Heart left ventricle (tissue), 16 donors: ENCODE measurements around the gene ADAMTSL5. TPM values are rescaled to one million over a fixed set of nuclear protein-coding genes. Genes with fewer than 3 reads are reported as not detected.

ENCODE experiments used
- ATAC-seq, 4 donors: fragments of 200-7000 bp; cut with Tn5 transposase; one replicate each; pipeline ENCODE4 v1.9.1; 2020 to 2022; ENCODE audit warnings: moderate library complexity in 4 of 4, mild to moderate bottlenecking in 3 of 4, moderate number of reproducible peaks in 1 of 4
- DNase-seq, 5 donors: peaks; one replicate each; pipeline ENCODE4 v3.0.0-alpha.2; 2020
- H3K27ac ChIP-seq, 12 donors: fragments of 200-600 bp; sonication (generic) in 4 of 12; one replicate each; pipeline versions ENCODE4 v1.5.0 to v1.8.0; 2016 to 2022; ENCODE audit warnings: mild to moderate bottlenecking in 2 of 12
- H3K27me3 ChIP-seq, 9 donors: fragments of 200-600 bp; sonication (generic) in 2 of 9; one replicate each; pipeline versions ENCODE4 v1.5.1 to v1.8.0; 2016 to 2022; ENCODE audit warnings: mild to moderate bottlenecking in 3 of 9
- H3K36me3 ChIP-seq, 9 donors: fragments of 200-600 bp; sonication (generic) in 2 of 9; one replicate each; pipeline versions ENCODE4 v1.5.0 to v1.8.0; 2018 to 2022; ENCODE audit warnings: mild to moderate bottlenecking in 2 of 9
- H3K4me1 ChIP-seq, 12 donors: fragments of 200-600 bp; sonication (generic) in 4 of 12; one replicate each; pipeline versions ENCODE4 v1.5.0 to v1.8.0; 2016 to 2022; ENCODE audit warnings: mild to moderate bottlenecking in 3 of 12
- H3K4me3 ChIP-seq, 12 donors: fragments of 200-600 bp; sonication (generic) in 4 of 12; one replicate each; pipeline versions ENCODE4 v1.5.0 to v1.8.0; 2017 to 2022; ENCODE audit warnings: mild to moderate bottlenecking in 9 of 12, moderate library complexity in 4 of 12
- H3K9me3 ChIP-seq, 12 donors: fragments of 200-600 bp; sonication (generic) in 4 of 12; one replicate each; pipeline versions ENCODE4 v1.5.0 to v1.8.0; 2016 to 2022; ENCODE audit warnings: mild to moderate bottlenecking in 1 of 12
- POLR2A ChIP-seq, 2 donors: fragments of 450-650 bp; IDR thresholded peaks; one replicate each; pipeline ENCODE4 v1.6.1; 2017; ENCODE audit warnings: antibody characterized with exemption in 2 of 2, mild to moderate bottlenecking in 2 of 2, moderate library complexity in 2 of 2
- WGBS, 4 donors: extraction: QIAGEN DNeasy Blood & Tissue Kit in 2 of 4; methylation state at CpG; one replicate each; pipeline versions ENCODE4 v1.1.5 to v1.1.7; 2013 to 2018; 5-methylcytosine and 5-hydroxymethylcytosine counted together
- intact Hi-C, 10 donors: fragments of 100-400 bp; cut with DNase I; formaldehyde crosslinking; loops; one replicate each; pipeline versions ENCODE4 v1.11.1 to v1.14.2; 2022
- long read RNA-seq, 3 donors: library from polyadenylated mRNA; unstranded; transcript quantifications; one replicate each; pipeline ENCODE4 v2.0.0, GENCODE V29; 2020 to 2021
- polyA plus RNA-seq, 2 donors: library from polyadenylated mRNA; stranded (reverse); fragments of 200-250 nt; gene quantifications; one replicate each; pipeline ENCODE4 v1.2.3, GENCODE V29; 2013
- total RNA-seq, 9 donors: library from RNA; depleted of rRNA in 2 of 9; stranded (reverse); fragments of >200 nt in 2 of 9; fragmentation: NEBNext Ultra II Directional in 3 of 9; extraction: Animal tissue kit (Norgen Biotek cat#: 25700) in 3 of 9; gene quantifications; one replicate each; pipeline versions ENCODE4 v1.1.0 to v1.2.4, GENCODE V29; 2016 to 2023
- TF ChIP-seq, protein P1 (sequence below), 12 donors: fragments of 200-600 bp; sonication (generic) in 4 of 12; IDR thresholded peaks; one replicate each; pipeline versions ENCODE4 v1.5.0 to v1.8.0; 2018 to 2022; ENCODE audit warnings: antibody characterized with exemption in 12 of 12, mild to moderate bottlenecking in 5 of 12
- donor health status: ischemic (EF 13 %, LVEDD 7.1; RV severe dilation, severe dysfunction).
- donor health status: healthy with polysubstance abuse.
- donor health status: DM: no; HTN: yes; CAD: no.
- donor health status: DM: no; HTN: no; CAD: no.
- donor health status: ischemic (EF 25% LVEDD 6.9; RV normal size, moderate dysfunction).
- donor health status: ischemic (EF 25% LVEDD 5.7; RV mildly dilated, moderate dysfunction).
- donor health status: healthy.
- donor health status: DM: yes; HTN: yes; CAD: no.
- donor health status: ischemic (EF 35%, LVEDD 5.7; RV mildly dilated, moderate dysfunction).
- donor health status: nonischemic (EF 11% LVEDD 7.7; RV severe dilation, severe dysfunction).
- donor health status: DM: yes; HTN: yes; CAD: no.
- donor health status: PGD.
- donor health status: ischemic (EF 29% LVEDD 5.4; RV normal size, mild dysfunction).
- donor health status: nonischemic (EF 23%, LVEDD 6.1; RV moderate dilation, normal function).

The ADAMTSL5 gene, protein sequence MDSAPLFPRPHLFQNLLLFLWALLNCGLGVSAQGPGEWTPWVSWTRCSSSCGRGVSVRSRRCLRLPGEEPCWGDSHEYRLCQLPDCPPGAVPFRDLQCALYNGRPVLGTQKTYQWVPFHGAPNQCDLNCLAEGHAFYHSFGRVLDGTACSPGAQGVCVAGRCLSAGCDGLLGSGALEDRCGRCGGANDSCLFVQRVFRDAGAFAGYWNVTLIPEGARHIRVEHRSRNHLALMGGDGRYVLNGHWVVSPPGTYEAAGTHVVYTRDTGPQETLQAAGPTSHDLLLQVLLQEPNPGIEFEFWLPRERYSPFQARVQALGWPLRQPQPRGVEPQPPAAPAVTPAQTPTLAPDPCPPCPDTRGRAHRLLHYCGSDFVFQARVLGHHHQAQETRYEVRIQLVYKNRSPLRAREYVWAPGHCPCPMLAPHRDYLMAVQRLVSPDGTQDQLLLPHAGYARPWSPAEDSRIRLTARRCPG
- total RNA-seq (10 to 100 TPM; 24.4 to 53.6 (median 33.9) TPM), polyA plus RNA-seq (10 to 100 TPM; 20.8 to 25.5 TPM)
- long read RNA-seq, donor 1, partial matches to known transcripts = 8 of 25 reads
- long read RNA-seq, donor 1, other reads (novel, unspliced or antisense) = 17 of 25 reads
- long read RNA-seq, donor 2, partial matches to known transcripts = 73 of 117 reads
- long read RNA-seq, donor 2, other reads (novel, unspliced or antisense) = 44 of 117 reads
- long read RNA-seq, donor 3, partial matches to known transcripts = 14 of 45 reads
- long read RNA-seq, donor 3, other reads (novel, unspliced or antisense) = 31 of 45 reads

- Histone ChIP-seq H3K27ac (peak within 1 kb of the TSS; percentile 74 to 97 (median 88)), H3K4me1 (peaks cover 0 to 47% (median 8%) of the 10 kb centered on the region in 12 donors), H3K36me3 (peaks cover 0 to 6% (median 0%) of the 10 kb centered on the region in 9 donors), H3K27me3 (peaks cover 0 to 35% (median 5%) of the 10 kb centered on the region in 9 donors), H3K9me3 (peaks cover 0 to 6% (median 0%) of the 10 kb centered on the region in 12 donors), H3K4me3 (peak within 1 kb of the TSS; percentile 50 to 83 (median 60))
- DNase-seq (peak; percentile 69 to 82 (median 78)), ATAC-seq (peak; percentile 27 to 75 (median 64))
- 2 to 6% (median 3%) methylated on average over 30 to 78 of the region's 78 CpGs for WGBS, 4 donors
- intact Hi-C loops = loop anchor here in 2 of 10 donors (5.0 to 10.0 kb wide), 2 partner anchors 66 to 238 kb away; partner anchors contain the start of gene FAM174C (in 1 of the 2)
- peak in 1 of 2 donors; percentile 57 for TF ChIP-seq POLR2A (IDR thresholded peaks at IDR 0.05)
- TF ChIP-seq, protein P1, sequence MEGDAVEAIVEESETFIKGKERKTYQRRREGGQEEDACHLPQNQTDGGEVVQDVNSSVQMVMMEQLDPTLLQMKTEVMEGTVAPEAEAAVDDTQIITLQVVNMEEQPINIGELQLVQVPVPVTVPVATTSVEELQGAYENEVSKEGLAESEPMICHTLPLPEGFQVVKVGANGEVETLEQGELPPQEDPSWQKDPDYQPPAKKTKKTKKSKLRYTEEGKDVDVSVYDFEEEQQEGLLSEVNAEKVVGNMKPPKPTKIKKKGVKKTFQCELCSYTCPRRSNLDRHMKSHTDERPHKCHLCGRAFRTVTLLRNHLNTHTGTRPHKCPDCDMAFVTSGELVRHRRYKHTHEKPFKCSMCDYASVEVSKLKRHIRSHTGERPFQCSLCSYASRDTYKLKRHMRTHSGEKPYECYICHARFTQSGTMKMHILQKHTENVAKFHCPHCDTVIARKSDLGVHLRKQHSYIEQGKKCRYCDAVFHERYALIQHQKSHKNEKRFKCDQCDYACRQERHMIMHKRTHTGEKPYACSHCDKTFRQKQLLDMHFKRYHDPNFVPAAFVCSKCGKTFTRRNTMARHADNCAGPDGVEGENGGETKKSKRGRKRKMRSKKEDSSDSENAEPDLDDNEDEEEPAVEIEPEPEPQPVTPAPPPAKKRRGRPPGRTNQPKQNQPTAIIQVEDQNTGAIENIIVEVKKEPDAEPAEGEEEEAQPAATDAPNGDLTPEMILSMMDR (IDR thresholded peaks at IDR 0.05) = peak in 4 of 12 donors; percentile 13 to 32 (median 20)
These were observed at the start of gene ADAMTSL5 for GRCh38 chr19:1512671-1513498. TSS of gene ADAMTSL5 (minus strand) at chr19:1513019. CDS start at chr19:1510943, 2,076 bp downstream.

DNA sequence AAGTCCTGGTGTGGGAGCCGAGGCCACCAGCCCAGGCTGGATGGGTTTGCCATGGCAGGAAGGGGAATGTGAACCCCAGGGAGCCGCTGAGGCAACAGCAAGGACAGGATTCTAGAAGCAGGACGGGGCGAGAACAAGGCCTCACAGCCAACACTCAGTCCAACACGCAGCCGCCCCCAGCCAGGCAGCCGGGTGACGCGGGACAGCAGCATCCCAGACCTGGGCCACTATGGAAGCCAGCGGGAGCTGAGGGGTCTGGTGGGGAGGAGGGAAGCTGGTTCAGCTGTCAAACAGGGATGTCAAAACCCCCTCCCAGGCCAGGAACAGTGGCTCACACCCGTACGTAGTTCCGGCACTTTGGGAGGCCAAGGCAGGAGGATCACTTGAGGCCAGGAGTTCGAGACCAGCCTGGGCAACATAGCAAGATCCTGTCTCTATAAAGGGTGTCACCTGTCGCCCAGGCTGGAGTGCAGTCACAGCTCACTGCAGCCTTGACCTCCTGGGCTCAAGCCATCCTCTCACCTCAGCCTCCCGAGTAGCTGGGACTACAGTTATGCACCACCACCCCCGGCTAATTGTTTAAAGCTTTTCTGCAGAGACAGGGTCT, 48.5 kb upstream of the ADAMTSL5 start:
- TF ChIP-seq POLR2A (IDR thresholded peaks at IDR 0.05) = no peak
- TF ChIP-seq, protein P1 (IDR thresholded peaks at IDR 0.05) = no peak
- 80 to 91% (median 87%) methylated on average over 17 of the region's 17 CpGs for WGBS, 4 donors
- no peak overlapping the region for H3K4me3 ChIP-seq
- no peak for ATAC-seq
- H3K9me3 ChIP-seq = no peaks in the 10 kb centered on the region
- no peak for DNase-seq
- intact Hi-C loops = no loop called here
- no peaks in the 10 kb centered on the region for H3K27me3 ChIP-seq
- no peak overlapping the region for H3K27ac ChIP-seq
- H3K4me1 ChIP-seq = peaks cover 0 to 22% (median 4%) of the 10 kb centered on the region in 12 donors
- H3K36me3 ChIP-seq = peaks cover 0 to 5% (median 0%) of the 10 kb centered on the region in 9 donors

GRCh38 chr19:1560286-1560882, 47.6 kb upstream of the ADAMTSL5 start:
- ATAC-seq (no peak), DNase-seq (no peak)
- Histone ChIP-seq H3K4me1 (peaks cover 0 to 13% (median 0%) of the 10 kb centered on the region in 12 donors), H3K27me3 (no peaks in the 10 kb centered on the region), H3K4me3 (no peak overlapping the region), H3K27ac (no peak overlapping the region), H3K36me3 (peaks cover 0 to 13% (median 0%) of the 10 kb centered on the region in 9 donors), H3K9me3 (no peaks in the 10 kb centered on the region)
- WGBS, 4 donors = 63 to 71% (median 66%) methylated on average over 24 to 25 of the region's 25 CpGs
- intact Hi-C loops = no loop called here
- TF ChIP-seq, protein P1 (IDR thresholded peaks at IDR 0.05) = no peak
- no peak for TF ChIP-seq POLR2A (IDR thresholded peaks at IDR 0.05)
